Stimulated activated CD8-positive, alpha-beta memory T cell treated with anti-CD3 and anti-CD28 coated beads, Interleukin-7, amount 100 ng/mL, for 48 hours (primary cell): ENCODE data around the gene MYL5.
A peak's percentile ranks its signal among the peaks of the same experiment; 100 is the strongest.
"Not testable (repeated sequence)": the region's sequence is repeated elsewhere in the genome, so short reads cannot be mapped to it uniquely, and the experiment has no call there.

Source experiments
- DNase-seq, 2 donors: peaks; one replicate each; pipeline ENCODE4 v3.0.0-alpha.2; 2020; ENCODE audit warnings: low read depth in 1 of 2; ENCODE audit errors: extremely low read depth in 1 of 2

MYL5 gene

DNA sequence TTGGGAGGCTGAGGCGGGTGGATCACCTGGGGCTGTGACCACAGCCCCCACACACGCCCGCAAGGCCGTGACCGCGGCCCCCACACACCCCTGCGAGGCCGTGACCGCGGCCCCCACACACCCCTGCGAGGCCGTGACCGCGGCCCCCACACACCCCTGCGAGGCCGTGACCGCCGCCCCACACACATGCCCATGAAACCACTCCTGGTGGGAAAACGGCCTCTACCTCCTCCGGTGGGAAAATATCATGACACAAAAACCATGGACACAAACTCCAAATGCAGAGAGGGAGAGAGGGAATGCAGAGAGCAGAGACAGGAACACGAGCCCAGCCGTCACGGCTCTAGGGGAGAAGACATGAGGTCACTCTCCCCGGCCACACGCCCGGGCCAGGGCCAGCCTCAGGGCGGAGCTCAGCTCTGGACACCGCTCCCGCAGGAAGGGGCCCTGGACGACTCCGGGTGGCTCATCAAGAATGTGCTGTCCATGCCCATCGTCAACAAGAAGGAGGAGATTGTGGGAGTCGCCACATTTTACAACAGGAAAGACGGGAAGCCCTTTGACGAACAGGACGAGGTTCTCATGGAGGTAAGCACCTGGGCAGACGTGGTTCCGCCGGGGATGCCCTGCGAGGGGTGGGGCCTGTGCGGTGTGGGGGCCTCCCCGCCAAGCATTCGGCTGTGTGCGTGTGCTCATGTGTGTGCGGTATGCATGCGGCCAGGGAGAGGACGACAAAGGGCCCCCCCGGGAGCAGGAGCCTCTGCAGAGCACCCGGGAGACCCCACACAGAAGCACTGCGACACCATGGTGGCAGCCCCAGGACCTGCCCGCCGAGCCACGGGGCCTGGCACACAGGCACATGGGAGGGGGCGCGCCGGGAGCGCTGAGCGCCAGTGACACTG, 17.7 kb upstream of the MYL5 start:
- no peak for DNase-seq

DNA sequence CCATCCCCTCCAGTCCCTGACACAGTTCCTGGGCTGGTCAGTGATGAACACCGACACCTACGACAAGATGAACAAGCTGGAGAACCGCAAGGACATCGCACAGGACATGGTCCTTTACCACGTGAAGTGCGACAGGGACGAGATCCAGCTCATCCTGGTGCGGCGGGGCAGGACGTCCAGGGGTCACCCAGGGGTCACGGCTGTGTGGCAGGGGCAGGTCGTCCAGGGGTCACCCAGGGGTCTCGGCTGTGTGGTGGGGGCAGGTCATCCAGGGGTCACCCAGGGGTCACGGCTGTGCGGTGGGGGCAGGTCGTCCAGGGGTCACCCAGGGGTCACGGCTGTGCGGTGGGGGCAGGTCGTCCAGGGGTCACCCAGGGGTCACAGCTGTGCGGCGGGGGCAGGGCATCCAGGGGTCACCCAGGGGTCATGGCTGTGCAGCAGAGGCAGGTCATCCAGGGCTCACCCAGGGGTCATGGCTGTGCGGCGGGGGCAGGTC, 17.0 kb upstream of the MYL5 start:
- no peak for DNase-seq

GRCh38 chr4:657834-658667, 16.3 kb upstream of the MYL5 start:
- DNase-seq: no peak

DNA sequence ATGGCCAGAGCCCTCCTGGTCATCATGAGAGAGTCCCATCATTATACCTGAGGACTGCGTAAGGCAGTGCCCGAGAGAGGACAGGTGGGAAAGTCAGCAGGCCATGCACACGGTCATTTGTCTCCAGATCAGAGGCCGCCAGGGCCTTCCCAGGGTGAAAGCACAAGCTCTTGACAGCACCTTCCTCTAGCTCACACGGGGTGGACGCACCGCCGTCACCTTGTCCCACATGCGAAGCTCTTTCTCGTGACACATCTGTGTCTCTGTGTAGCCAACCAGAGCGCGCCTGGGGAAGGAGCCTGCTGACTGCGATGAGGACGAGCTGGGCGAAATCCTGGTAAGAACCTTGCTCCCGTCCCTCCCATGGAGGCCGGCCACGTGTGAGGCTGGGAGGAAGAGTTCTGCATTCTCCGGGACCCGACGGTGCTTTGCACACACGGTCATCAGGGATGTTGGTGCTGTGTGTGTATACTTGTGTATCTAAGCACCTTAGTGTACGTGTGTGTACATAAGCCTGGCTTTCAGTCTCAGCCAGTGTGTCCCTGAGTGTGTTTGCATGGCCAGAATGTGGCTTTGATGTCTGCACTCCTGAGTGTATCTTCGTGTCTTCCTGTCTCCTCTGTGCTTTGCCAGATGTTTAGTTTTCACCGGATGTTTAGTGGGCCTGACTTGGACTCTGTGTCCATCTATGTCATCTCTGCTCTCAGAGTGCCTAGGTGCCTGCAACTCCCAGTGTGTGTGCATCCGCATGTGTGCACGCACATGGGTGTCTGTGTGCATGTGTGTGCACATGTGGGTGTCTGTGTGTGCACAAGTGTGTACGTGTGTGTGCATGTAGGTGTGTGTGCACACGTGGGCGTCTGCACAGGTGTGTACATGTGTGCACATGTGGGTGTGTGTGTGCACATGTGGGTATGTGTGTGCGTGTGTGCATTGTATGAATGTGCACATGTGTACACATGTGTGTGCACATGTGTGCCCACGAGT, 15.4 kb upstream of the MYL5 start:
- DNase-seq: no peak

DNA sequence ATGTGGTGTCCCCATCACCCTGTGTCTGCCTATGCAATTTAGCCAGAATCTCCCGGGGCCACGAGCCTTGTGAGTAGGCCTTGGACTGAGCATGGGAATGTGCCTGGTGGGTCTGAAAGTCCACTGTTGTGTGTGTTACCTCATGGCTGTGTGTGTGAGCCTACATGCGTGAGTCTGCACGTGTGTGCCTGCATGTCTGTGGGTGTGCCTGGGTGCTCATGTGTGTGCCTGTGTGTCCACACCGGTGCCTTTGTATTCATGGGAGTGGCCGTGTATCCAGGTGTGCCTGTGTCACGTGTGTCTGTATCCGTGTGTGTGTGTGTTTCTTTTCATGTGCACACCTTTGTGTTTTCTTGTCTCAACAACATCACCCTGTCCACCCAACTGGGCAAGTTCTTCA, 14.5 kb upstream of the MYL5 start:
- DNase-seq: no peak

- no peak for DNase-seq
Measured at GRCh38 chr4:660401-660800, 13.9 kb upstream of the MYL5 start.

- DNase-seq: no peak
Measured at GRCh38 chr4:661231-661630, 13.1 kb upstream of the MYL5 start.

GRCh38 chr4:661881-662761, 12.2 kb upstream of the MYL5 start:
- DNase-seq: no peak

DNA sequence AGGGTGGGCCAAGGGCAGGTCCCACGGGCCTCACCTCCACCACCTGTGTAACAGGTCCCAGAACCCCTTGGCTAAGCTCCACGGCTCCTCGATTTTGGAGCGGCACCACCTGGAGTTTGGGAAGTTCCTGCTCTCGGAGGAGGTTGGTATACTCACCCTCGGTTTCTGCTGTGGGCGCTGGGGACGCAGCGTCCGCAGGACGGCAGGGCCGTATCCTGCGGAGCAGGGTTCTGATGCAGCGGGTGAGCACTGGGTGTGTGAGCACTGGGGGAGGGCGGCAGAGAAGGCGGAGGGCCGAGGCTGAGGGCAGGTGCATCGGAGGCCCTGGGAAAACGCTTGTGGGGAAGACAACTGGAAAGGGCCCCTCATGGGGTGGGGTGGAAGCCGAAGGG, 11.3 kb upstream of the MYL5 start:
- no peak for DNase-seq

- peak; percentile 60 to 68 for DNase-seq
Measured at GRCh38 chr4:663438-664428, 10.6 kb upstream of the MYL5 start.

GRCh38 chr4:664713-665231, 9.6 kb upstream of the MYL5 start:
- no peak for DNase-seq

DNA sequence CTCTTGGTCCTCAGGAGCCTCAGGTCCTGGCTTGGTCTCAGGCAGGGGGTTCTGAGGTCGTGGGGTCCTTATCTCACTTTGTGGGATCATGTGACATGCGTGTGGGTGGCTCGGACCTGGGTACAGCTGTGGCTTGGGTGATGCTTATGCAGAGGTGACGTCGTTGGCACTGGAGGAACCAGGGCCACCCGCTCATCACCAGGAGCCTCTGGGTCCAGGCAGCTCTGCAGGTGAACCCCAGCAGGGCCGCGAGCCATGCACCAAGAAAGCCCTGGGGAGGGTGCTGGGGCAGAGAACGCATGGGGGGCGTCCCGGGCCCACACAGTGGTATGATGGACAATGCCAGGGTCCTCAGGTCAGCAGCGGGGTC, 9.0 kb upstream of the MYL5 start:
- no peak for DNase-seq

DNA sequence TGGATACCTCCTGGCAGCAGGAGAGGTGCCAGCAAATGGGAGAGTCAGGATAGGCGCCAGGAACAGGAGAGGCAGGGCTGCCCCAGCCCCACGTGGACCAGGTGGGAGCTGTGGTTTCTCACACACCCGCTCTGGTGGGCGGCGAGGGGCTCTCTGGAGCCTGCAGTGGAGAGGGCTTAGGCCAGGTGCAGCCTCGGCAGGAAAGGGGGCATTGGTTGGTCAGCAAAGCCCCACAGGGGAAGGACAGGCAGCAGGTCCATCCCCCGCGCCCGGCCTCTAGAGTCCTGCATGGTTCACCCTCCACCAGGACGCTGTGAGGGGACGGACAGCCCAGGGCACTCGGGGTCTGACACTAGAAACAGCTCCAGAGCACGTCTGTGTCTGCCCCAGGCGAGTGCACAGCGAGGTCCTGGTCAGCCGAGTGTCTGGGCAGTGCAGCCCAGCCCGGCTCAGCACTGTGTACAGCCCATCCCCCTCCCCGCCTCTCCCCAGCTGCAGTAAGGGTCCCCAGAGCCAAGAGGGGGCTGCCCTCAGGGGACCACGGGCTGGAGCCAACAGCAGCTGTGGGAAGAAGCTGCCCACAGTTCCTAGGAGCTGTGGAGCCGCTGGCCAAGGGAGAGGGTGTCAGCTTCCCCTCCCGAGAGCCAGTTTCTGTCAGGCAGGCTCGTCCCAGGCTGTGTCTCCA, 8.4 kb upstream of the MYL5 start:
- no peak for DNase-seq

GRCh38 chr4:666436-666810, 7.9 kb upstream of the MYL5 start:
- no peak for DNase-seq

DNA sequence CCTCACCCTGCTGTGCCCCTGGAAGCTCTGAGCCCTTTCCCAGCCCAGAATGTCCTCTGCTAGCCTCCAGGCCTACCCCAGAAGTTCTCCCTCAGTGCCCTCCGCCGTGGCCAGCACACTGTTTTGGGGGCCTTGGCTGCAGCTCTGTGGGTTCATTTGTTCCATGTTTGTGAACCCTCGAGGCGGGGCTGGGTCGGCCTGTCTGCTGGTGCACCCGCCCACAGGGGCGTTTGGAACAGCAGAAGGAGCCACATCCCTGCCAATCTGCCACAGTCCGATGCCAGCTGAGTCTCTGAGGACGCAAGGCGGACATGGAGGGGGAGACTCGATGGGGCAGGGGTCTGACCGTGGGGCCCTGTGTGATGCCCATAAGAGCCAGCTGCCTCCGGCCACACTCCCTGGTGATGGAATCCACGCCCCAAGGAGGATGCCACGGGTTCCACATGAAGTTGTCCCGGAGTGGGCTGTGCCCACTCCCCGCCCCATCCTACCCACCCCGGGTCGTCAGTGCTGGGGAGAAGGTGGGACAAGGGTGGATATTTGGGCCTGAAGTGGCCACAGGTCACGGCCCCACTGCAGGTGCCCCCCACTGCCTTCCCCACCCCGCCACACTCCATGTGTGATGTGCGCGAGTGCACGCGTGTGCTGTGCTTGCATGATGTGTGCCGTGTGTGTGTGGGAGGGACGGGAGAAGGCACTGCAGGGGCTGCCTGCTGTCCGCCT, 7.4 kb upstream of the MYL5 start:
- DNase-seq: no peak

DNA sequence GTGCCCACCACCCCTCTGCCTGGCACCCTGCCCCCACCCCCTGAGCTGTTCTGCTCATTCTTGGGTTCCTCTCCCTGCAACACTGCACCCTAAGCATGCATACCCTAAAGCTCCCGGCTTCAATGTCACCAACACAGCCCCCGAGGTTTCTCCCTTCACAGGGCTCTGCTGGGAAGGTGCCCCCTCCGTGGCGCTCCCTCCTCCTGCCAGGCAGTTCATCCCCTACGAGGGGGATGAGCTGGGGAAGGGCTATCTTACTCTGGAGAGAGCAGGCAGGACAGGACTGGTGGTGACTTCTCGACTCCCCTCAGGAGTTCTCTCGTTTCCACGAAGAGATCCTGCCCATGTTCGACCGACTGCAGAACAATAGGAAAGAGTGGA, 6.8 kb upstream of the MYL5 start:
- DNase-seq: no peak

GRCh38 chr4:668219-668618, 6.1 kb upstream of the MYL5 start:
- not testable (repeated sequence) for DNase-seq
